Stimulated activated CD8-positive, alpha-beta memory T cell treated with anti-CD3 and anti-CD28 coated beads, Interleukin-2, amount 100 ng/mL, for 1 hour (primary cell): ENCODE measurements around the gene LRP5.
A peak's percentile ranks its signal among the peaks of the same experiment; 100 is the strongest.

ENCODE experiments used
- DNase-seq, 2 donors: peaks; one replicate each; pipeline ENCODE4 v3.0.0-alpha.2; 2020; ENCODE audit warnings: low read depth in 2 of 2

The LRP5 gene

DNA sequence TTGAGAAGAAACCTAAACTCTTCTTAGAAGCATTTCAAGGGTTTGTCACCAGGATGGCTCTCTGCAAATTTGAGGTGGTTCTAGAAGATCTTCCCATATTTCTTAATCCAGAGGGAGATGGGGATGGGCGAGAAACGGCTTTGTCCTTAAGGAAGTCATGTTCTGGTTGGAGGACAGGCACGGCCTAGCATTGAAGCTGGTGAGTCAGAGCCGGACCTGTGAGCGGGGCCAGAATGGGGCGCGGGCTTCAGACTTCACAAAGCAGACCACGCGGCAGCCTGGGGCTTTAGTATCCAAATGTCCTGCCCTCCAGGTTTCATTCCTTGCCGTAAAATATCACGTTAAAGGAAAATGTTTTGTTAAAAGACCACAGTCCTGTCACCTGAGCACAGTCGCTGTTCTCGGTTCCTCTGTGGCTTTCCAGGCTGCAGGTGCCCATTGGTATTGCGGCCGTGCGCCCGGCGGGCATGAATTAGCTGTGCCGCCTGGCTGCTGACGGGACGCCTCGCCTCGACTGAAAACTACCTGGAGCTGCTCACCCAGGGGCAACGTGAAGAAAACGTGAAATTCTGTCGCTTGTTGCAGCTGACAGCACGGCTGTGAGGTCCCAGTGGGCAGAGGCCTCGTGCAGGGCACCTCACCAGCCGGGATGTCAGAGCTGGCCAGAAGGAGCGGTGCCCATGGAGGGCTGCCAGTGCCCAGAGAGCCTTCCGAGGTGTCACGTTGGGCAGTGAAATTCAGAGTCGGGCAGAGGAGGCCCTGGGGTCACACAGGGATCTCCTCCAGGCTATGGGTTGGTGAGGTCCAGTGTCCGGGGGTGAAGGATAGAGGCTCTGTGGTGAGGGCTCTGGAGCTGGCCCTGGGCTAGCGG is 59.0 kb downstream of the LRP5 start:
- DNase-seq = no peak

DNA sequence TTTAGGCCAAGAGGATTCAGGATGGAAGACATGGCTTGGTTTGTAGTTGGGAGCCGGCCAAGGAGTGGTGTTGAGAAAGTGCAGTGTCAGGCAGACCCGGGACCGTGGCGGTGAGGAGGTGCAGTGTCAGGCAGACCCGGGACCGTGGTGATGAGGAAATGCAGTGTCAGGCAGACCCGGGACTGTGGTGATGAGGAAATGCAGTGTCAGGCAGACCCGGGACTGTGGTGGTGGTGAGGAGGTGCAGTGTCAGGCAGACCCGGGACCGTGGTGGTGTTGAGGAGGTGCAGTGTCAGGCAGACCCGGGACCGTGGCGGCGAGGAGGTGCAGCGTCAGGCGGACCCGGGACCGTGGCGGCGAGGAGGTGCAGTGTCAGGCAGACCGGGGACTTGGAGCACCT is 59.7 kb downstream of the LRP5 start:
- no peak for DNase-seq

DNA sequence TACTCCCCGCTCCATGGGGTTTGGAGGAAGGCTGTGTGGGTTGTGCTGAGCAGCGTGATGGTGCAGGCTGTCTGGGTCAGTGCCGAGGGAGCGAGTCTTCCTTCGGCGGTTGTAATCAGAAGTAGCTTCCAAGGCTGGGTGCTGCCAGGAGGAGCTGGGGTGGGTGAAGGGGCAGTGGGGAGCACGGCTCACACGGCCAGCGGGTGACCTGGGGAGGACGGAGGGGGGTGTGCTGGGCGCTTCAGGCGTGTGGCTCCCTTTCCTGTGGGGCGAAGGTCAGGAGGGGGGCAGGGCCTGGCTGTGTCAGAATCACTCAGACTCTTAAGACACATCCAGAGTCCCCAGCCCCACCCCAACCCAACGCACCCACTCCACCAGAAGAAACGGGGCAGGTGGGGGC is 60.2 kb downstream of the LRP5 start:
- no peak for DNase-seq

DNA sequence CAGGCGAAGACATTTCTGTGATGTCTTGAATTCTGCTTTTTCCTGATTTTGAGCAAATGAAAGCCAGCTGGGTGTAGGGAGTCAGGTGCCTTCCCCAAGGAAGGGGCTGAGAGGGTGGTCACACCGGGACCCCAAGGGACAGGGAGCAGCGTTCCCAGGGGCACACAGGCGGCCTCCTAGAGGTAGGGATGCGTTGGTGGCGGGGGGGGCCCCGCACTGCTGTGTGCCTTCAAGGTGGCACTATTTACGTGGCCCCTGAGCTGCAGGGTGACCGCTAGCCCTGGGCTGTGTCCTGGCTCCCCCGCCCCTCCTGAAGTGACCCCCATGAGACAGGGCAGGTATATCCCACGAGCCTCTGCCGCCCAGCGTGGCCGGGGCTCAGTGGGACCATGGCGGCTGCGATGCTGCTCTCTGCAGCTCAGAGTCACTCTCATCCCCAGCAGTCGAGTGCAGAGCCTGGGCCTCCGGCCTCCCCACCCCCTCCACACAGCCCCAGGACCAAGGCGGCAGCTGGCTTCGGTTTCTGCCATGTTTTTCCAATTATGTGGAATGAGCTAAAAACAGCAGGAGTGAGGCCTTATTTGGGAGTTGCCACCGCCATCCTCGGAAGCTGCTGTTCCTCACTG is 60.9 kb downstream of the LRP5 start:
- no peak for DNase-seq

DNA sequence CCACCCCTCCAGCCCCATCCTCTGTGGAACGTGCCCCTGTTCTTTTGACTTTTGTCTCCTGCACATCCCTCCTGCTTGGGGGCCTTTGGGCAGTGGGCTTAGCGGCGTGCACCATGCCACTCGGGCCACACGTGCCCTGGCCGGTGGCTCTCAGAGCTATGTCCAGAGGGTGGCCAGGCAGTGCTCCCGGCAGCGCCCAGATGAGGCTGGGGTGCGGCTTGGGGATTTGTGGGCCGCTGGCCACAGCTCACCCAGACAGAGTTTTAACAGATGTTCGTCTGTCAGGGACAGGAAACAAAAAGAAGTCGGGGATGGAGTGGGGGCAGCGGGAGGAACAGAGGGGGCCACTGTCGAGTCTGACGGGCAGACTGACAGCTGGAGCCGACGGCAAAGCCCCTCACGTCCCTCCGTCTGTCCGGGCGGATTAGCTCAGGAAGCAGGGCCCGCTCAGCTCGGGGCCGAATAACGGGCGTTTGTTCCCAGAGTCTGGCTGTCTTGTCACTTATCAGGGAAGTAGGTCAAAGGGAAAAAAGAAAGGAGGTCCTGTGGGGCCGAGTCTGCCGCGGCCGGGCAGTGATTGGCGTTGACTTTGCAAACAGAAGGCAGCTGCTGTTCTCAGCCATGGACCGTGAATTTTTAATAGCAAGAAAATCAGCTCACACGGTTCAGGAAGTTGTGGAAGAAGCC is 61.6 kb downstream of the LRP5 start:
- DNase-seq = no peak

DNA sequence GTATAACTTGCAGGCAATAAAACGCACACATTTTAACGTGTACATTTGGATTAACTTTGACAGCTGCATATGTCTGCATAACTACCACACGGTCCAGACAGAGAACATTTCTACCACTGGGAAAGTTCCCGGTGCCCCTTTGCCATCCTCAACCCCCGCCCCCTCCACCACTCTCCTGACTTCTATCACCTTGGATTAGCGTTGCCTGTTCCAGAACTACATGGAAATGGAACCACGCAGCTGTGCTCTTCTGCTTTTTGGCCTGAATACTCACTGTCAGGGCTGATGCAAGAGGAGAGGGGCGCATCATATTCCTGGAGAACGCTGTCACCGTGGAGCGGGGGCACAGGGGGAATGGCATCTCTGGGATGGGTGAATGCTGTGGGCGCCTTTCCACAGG is 62.1 kb downstream of the LRP5 start:
- no peak for DNase-seq

DNA sequence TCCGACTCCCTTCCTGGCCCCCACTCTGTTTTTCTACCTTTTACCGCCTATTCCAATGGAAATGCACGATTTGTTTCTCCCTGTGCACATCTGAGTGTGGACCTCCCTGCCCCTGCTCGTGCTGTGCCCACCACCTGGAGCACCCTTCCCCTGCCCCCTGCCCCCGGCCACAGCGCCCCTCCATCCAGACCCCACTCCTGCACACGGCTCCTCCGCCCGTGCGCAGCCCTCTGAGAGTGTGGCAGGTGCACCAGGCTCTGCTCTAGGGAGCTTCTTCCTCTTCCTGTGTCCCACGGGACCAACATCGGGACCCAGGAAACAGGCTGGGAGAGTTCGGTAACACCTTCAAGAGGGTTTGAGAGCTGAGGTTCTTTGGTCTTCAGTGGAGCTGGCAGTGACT is 62.9 kb downstream of the LRP5 start:
- DNase-seq = no peak

DNA sequence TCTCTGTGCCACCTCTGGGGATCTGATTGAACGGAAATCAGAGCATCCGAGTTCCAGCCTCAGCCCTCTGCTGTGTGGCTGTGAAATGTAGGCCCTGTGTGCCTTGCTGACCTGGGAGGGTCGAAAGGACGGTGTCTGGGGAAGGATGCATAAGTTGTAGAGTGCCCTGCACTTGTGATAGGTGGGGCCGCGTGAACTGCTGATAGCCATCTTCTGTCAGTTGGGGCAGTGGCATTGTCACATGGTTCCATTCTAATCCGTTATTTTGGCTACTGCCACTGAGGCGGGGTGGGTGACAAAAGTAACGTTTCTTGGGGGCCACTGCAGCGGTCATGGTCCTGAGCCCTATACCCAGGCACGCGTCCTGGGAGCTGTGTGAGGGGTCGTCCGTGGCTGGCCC is 63.4 kb downstream of the LRP5 start:
- no peak for DNase-seq

DNA sequence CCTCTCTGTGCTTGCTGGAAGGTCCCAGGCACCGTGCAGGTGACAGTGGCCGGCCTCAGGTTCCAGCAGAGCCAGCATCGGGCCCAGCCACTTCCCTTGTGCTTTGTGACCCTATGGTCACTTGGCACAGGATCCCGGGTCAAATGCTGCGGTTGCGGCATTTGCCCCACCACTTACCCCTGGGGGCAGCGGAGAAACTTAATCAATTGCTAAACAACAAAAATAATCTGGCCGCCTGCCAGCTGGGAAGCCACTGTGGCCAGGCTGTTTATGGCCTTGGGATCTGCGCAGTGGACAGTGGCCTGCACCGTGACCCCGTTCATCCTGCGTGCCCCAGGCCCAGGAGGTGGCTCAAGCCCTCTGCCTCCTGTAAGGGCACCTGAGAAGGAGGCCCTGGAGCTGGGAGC is 65.0 kb downstream of the LRP5 start:
- DNase-seq = no peak

DNA sequence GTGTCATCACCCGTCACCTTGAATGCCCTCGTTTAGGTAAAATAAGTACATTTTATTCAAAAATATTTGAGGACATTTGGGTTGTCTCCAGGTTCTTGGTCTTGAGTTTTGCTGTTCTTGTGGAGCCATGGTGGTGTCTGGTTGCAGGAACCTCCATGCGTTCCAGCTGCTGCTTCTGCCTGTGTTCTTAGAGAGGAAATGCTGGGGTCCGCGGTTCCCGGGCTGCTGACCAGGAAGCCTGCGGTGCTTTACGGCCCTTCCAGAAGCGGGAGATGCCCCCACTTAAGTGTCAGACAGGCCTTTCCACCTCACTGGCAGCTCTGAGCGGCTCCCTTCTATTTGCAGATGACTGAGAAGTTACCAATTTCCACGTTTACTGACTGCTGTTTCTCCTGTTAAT is 66.8 kb downstream of the LRP5 start:
- no peak for DNase-seq

DNA sequence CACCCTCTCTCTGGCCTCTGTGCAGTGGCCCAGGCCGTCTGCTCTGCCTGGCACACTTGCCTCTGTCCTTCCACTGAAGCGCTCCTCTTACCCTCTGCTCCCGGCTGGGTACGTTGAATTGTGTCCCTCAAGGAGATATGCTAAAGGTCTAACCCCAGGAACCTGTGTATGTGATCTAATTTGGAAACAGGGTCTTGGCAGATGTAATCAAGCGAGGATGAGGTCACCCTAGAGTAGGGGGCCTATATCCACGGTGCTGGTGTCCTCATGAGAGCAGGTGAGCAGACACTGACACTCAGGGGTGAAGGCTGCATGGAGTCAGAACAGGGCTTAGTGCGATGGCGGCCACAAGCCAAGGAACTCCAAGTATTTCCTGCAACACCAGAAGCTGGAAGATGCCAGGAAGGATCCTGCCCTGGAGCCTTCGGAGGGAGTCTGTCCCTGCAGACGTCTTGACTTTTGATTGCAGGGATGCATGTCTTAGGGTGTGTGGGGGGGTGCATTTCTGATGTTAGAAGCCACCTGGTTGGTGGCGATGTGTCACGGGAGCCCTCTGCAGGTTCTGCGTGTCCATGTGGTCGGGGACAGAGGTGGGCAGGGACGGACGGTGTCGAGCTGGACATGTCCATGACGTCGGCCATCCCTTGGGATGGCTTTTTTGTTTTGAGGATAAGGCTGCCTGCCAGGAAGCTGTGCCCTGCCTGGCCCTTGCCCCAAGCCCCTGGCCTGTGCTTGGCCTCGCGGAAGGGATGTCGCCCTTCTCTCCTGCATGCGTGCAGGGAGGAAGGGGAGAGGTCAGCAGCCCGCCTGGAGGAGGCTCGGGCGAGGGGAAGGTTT is 68.6 kb downstream of the LRP5 start:
- no peak for DNase-seq

DNA sequence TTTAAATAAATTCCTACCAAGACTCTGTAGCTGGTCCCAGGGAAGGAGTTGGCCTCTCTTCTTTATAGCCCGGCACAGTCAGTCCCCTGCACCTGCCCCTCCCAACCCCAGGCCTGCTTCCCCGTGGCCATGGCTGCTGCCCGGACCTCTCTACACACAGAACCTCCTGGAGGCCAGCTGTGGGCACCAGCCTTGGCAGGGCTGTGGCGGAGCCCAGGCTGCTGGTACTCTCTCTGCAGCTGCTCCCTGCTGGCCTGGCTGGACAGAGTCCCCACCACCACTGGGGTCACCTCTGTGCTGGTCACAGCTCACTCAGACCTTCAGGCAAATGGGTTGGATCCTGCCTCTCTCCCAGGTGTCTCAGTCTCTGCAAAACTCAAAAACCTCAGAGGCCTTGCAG is 69.3 kb downstream of the LRP5 start:
- no peak for DNase-seq

DNA sequence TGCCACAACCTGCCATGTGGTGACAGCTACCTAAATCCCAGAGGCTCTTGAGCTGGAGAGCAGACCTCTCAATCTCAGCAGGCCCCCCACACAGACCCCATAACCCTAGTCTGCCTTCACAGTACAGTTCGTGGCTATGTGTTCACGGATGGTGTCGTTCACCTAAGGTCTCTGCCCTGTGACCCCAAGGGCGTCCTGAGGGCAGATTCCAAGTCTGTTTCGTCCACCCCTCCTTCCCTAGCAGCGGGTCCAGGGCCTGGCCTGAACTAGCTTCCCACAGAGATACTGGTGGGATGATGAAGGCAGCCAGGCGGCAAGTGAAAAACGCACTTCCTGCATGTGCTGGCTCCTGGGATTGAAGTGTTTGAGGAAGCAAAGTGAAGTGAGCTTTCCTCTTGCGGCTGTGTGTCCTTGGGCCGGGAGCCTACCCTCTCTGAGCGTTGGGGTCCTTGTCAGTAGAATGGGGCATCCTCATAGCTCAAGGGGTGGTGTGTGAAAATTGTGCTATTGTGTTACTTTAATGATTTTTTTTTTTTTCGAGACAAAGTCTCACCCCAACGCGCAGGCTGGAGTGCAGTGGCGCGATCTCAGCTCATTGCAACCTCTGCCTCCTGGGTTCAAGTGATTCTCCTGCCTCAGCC is 70.1 kb downstream of the LRP5 start:
- DNase-seq = no peak

DNA sequence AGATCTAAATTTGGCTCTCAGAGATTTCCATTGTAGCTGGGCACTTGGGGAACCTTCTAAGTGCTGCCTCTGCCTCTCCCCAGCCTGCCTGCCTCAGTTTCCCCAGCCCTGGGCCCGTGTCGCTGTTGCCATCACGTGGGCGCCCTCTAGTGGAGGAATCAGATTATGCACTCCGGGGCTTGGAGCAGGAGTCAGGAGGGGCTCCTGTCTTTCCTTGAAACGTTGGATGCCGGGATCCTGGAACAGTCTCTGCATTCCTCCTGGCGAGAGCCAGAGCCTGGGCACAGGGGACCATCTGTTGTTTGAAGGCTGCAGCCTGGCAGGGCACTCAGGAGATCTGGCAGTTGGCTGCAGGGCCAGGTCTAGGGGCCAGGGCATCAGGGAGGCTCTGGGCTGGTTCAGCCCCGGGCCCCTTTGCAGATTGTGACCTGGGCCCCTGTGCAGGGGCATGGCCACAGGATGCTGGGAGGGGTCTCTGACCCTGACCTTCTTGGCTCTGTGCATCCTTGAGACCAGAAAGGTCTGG is 71.6 kb downstream of the LRP5 start:
- DNase-seq = peak; percentile 16 to 35

DNA sequence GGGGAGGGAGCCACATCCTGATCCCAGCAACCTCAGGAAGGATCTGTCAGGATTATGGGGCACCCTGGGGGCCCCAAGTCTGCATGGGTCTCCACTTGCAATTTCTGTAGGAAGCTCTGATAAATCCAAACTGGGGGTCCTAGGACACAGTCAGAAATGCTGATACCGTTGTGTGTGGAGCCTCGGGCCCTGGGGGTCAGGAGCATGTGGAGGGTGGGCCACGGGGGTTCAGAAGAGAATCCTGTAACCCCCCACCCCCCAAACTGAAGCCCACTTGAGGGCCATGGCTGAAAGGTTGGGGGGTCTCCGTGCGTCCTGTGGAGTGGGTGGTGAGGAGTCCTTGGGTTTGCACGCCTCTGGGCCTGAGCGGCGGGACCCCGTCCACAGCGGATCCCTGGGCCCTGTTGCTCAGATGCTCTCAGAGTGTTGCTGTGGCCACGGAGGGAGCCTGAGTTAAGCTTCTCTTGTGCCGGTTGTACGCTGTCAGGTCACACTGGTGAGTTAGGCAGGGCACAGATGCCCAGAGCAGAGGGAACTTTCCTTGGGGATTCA is 72.2 kb downstream of the LRP5 start:
- no peak for DNase-seq

DNA sequence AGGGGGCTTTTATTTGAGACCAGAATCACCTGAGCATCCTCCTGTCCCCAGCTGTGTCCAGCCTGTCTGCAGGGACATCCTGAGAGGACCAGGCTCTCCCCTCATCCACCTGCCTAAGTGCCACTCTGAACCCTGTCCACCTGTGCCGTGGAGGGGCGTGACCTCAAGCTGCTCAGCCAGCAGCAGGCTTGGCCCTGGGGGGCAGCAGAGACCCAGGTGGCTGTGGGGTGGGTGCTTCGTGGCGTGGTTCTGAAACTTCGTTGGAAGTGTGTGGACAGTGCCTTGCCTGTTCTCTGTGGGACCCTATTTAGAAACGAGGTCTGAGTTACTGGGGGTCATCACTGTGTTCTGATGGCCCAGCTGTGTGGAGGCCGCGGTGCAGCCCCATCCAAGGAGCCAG is 72.7 kb downstream of the LRP5 start:
- DNase-seq = no peak

DNA sequence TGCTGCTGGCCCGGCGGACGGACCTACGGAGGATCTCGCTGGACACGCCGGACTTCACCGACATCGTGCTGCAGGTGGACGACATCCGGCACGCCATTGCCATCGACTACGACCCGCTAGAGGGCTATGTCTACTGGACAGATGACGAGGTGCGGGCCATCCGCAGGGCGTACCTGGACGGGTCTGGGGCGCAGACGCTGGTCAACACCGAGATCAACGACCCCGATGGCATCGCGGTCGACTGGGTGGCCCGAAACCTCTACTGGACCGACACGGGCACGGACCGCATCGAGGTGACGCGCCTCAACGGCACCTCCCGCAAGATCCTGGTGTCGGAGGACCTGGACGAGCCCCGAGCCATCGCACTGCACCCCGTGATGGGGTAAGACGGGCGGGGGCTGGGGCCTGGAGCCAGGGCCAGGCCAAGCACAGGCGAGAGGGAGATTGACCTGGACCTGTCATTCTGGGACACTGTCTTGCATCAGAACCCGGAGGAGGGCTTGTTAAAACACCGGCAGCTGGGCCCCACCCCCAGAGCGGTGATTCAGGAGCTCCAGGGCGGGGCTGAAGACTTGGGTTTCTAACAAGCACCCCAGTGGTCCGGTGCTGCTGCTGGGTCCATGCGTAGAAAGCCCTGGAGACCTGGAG is 74.1 kb downstream of the LRP5 start:
- no peak for DNase-seq

DNA sequence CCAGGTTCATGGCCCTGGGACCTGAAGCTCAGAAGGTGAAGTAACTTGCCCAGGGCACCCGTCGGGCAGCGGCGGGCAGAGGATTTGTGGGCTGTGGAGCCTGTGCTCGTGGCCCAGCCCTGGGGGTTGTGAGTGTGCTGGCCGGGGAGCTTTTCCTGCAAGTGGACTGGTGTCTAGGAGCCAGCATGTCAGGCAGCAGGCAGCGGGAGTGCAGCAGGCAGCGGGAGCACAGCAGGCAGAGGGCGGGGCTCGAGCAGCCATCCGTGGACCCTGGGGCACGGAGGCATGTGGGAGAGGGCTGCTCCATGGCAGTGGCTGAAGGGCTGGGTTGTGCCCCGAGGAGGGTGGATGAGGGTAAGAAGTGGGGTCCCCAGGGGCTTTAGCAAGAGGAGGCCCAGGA is 75.4 kb downstream of the LRP5 start:
- no peak for DNase-seq

DNA sequence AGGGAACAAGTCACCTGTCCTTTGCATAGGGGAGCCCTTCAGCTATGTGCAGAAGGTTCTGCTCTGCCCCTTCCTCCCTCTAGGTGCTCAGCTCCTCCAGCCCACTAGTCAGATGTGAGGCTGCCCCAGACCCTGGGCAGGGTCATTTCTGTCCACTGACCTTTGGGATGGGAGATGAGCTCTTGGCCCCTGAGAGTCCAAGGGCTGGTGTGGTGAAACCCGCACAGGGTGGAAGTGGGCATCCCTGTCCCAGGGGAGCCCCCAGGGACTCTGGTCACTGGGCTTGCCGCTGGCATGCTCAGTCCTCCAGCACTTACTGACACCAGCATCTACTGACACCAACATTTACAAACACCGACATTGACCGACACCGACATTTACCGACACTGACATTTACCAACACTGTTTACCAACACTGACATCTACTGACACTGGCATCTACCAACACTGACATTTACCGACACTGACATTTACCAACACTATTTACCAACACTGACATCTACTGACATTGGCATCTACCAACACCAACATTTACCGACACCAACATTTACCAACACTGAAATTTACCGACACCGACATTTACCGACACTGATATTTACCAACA is 76.3 kb downstream of the LRP5 start:
- DNase-seq = no peak

DNA sequence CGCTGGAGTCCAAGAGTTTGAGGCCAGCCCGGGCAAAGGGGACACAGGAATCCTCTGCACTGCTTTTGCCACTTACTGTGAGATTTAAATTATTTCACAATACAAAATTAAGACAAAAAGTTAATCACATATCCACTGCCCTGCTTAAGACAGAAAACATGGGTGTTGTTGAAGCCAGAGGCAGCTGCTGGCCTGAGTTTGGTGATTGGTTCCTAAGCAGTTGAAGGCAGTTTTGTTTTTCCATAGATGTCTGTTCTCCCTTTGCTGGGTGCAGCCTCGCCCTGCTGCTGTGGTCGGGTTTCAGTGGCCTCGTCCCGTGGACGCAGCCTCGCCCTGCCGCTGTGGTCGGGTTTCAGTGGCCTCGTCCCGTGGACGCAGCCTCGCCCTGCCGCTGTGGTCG is 77.9 kb downstream of the LRP5 start:
- no peak for DNase-seq
